IMR-90 (cell line): ENCODE measurements around the gene PNKD.

Source experiments
- CEBPB ChIP-seq: IDR thresholded peaks from 2 replicates; pipeline ENCODE4 v1.6.1; 2012; ENCODE audit warnings: low read depth, low read length, improper control_type of control experiment
- CTCF ChIP-seq: conservative IDR thresholded peaks from 2 replicates; pipeline ENCODE4 v1.5.1; 2012; ENCODE audit warnings: mild to moderate bottlenecking, low read depth, low read length, improper control_type of control experiment
- ELK1 ChIP-seq: fragments of 150-350 bp; IDR thresholded peaks from 2 replicates; pipeline ENCODE4 v1.6.1; 2016; ENCODE audit warnings: low read depth, mild to moderate bottlenecking, low read length, moderate library complexity, borderline replicate concordance
- FOS ChIP-seq: fragments of 150-350 bp; IDR thresholded peaks from 2 replicates; pipeline ENCODE4 v1.6.1; 2016; ENCODE audit warnings: low read depth, low read length
- MXI1 ChIP-seq: IDR thresholded peaks from 2 replicates; pipeline ENCODE4 v1.6.1; 2012; ENCODE audit warnings: low read depth, mild to moderate bottlenecking, low read length, moderate library complexity, borderline replicate concordance
- POLR2A ChIP-seq: IDR thresholded peaks from 2 replicates; pipeline ENCODE4 v1.6.1; 2012; ENCODE audit warnings: mild to moderate bottlenecking, low read depth, low read length
- RAD21 ChIP-seq: IDR thresholded peaks from 2 replicates; pipeline ENCODE4 v1.6.1; 2012; ENCODE audit warnings: low read length, improper control_type of control experiment
- RCOR1 ChIP-seq: IDR thresholded peaks from 2 replicates; pipeline ENCODE4 v1.6.1; 2012; ENCODE audit warnings: mild to moderate bottlenecking, low read length, improper control_type of control experiment; ENCODE audit not compliant: insufficient replicate concordance
- SMC3 ChIP-seq: fragments of 150-350 bp; IDR thresholded peaks from 2 replicates; pipeline ENCODE4 v1.6.1; 2016; ENCODE audit warnings: low read depth, mild to moderate bottlenecking, antibody characterized with exemption, low read length, moderate library complexity
- USF2 ChIP-seq: fragments of 150-350 bp; IDR thresholded peaks from 2 replicates; pipeline ENCODE4 v1.6.1; 2017; ENCODE audit warnings: mild to moderate bottlenecking, antibody characterized with exemption, low read length, low read depth

GRCh38 chr2:218294430-218295022, 24.2 kb downstream of the PNKD start:
- TF ChIP-seq USF2 (no peak), CTCF (no peak), FOS (no peak), RCOR1 (no peak), CEBPB (no peak), ELK1 (no peak), SMC3 (no peak), POLR2A (no peak), RAD21 (no peak), MXI1 (no peak)
